AG04450 (cell line): ENCODE results near the gene GRID1. TPM values are rescaled to one million over a fixed set of nuclear protein-coding genes. Genes with fewer than 3 reads are reported as not detected.

Source experiments
- CTCF ChIA-PET: fragments of 300-600, 350-600 bp; formaldehyde crosslinking; extraction: SDS; loops from one replicate; lab custom pipeline; 2022; ENCODE audit warnings: antibody characterized with exemption, inconsistent platforms; lab: Charles Lee
- POLR2A ChIA-PET: fragments of 350-600 bp; formaldehyde crosslinking; extraction: SDS; loops from one replicate; lab custom pipeline; 2021; ENCODE audit warnings: antibody characterized with exemption, inconsistent platforms; lab: Yijun Ruan, JAX
- DNase-seq: peaks from one replicate; pipeline ENCODE4 v3.0.0-alpha.2; 2011; ENCODE audit warnings: low read depth, low spot score
- H3K27ac ChIP-seq: one replicate; pipeline ENCODE4 v1.5.1; 2012; ENCODE audit warnings: low read depth, low read length, control low read depth
- H3K27me3 ChIP-seq: one replicate; pipeline ENCODE4 v1.6.0; 2012; ENCODE audit warnings: low read length; ENCODE audit not compliant: control insufficient read depth, insufficient read depth
- H3K4me3 ChIP-seq: 2 replicates; pipeline ENCODE4 v1.5.1; 2011; ENCODE audit warnings: mild to moderate bottlenecking, low read depth, low read length, control low read depth
- H3K9me3 ChIP-seq: 2 replicates; pipeline ENCODE4 v1.5.1; 2012; ENCODE audit warnings: low read length; ENCODE audit not compliant: control insufficient read depth, insufficient read depth
- polyA plus RNA-seq: library from polyadenylated mRNA; depleted of rRNA; stranded (reverse); fragments of >200 nt; gene quantifications from 2 replicates; pipeline ENCODE4 v1.2.3, GENCODE V29; 2011
- TF ChIP-seq, protein P1 (sequence below): IDR thresholded peaks from 2 replicates; pipeline ENCODE4 v1.5.1; 2011; ENCODE audit warnings: low read depth, low read length, control low read depth, inconsistent platforms

GRID1 gene
- polyA plus RNA-seq, 1 experiment: not detected

DNA sequence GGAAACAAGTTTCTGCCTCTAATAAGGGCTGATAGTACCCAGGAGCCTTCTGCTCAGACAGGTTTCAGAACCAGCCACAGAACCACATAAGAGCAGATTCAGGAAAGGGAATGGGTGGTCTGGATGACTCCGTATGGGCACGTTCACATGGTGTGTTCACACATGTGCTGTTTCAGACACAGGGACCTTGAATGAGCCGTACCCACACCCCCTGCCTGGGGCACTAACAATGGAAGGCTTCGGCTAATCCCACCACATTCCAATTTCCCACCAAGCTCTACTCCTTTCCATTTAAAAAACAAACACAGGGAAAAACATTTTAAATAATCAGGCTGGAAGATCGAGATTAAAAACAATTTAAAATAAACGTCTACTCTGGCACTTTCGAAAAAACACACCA is 217.3 kb downstream of the GRID1 start:
- Histone ChIP-seq H3K9me3 (0 out of 2 replicates have a peak, but pooled peaks cover 4% of the 10 kb centered on the region), H3K27ac (no peak overlapping the region), H3K27me3 (no peaks in the 10 kb centered on the region), H3K4me3 (no peak overlapping the region)
- TF ChIP-seq, protein P1, sequence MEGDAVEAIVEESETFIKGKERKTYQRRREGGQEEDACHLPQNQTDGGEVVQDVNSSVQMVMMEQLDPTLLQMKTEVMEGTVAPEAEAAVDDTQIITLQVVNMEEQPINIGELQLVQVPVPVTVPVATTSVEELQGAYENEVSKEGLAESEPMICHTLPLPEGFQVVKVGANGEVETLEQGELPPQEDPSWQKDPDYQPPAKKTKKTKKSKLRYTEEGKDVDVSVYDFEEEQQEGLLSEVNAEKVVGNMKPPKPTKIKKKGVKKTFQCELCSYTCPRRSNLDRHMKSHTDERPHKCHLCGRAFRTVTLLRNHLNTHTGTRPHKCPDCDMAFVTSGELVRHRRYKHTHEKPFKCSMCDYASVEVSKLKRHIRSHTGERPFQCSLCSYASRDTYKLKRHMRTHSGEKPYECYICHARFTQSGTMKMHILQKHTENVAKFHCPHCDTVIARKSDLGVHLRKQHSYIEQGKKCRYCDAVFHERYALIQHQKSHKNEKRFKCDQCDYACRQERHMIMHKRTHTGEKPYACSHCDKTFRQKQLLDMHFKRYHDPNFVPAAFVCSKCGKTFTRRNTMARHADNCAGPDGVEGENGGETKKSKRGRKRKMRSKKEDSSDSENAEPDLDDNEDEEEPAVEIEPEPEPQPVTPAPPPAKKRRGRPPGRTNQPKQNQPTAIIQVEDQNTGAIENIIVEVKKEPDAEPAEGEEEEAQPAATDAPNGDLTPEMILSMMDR: no peak
- CTCF ChIA-PET: no interaction called here
- no peak for DNase-seq
- POLR2A ChIA-PET: no interaction called here

DNA sequence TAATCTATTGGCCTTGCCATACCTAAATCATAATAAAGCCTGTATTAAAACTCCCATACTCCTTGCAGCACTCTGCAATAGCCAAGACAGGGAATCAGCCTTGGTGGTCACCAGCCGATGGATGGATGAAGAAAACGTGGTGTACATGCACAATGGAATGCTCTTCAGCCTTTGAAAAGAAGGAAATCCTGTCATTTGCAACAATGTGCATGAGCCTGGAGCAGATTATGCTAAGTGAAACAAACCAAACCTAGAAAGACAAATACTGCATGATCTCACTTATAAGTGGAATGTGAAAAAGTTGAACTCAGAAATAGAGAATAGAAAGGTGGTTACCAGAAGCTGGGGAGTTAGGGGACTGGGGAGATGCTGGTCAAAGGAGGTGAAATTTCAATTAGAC is 218.5 kb downstream of the GRID1 start:
- CTCF ChIA-PET: no interaction called here
- POLR2A ChIA-PET: no interaction called here
- DNase-seq: no peak
- Histone ChIP-seq H3K4me3 (no peak overlapping the region), H3K27ac (no peak overlapping the region), H3K27me3 (no peaks in the 10 kb centered on the region), H3K9me3 (peaks cover 4% of the 10 kb centered on the region; the same call in 1 of the 2 replicates)
- TF ChIP-seq, protein P1: no peak

DNA sequence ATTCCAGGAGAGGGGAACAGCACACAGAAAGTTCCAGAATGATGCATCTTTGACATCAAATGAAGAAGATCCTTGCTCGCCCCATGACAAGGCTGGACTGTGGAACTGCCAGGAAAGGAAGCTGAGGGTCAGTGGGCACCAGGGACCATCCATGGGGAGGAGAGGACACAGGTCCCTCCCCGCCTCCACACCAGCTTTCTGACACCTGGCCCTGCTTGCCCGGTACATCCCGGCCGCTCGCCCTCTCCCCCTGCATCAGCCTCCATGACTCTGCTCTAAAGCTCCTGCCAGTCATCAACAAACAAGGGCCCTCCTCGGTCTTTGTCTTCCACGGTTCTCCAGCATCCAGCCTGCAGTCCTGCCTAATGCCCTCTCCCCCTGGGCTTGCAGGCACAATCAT is 222.3 kb downstream of the GRID1 start:
- CTCF ChIA-PET: no interaction called here
- DNase-seq: no peak

DNA sequence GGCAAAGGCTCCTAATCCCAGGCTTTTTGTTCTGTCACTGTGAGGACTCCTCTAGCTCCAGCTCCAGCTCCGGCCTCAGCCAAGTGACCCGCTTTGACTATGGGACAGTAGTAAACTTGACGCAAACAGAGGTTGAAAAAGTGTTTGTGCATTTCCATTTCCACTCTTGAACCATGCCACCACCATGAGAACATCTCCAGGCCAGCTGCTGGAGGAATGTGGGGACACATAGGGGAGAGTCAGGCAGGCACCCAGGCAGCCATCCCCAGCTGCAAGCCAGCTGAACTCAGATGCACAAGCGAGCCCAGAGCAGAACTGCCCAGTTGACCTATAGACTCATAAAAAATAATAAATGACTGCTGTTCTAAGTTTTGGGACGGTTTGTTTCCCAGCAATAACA is 224.7 kb downstream of the GRID1 start:
- POLR2A ChIA-PET: no interaction called here
- CTCF ChIA-PET: no interaction called here

More for the DNA sequence above, 222.3 kb downstream of the GRID1 start:
- no peak overlapping the region for H3K4me3 ChIP-seq
- H3K27ac ChIP-seq: no peak overlapping the region
- POLR2A ChIA-PET: no interaction called here
- H3K9me3 ChIP-seq: peaks cover 5% of the 10 kb centered on the region
- H3K27me3 ChIP-seq: no peaks in the 10 kb centered on the region
- TF ChIP-seq, protein P1: no peak

DNA sequence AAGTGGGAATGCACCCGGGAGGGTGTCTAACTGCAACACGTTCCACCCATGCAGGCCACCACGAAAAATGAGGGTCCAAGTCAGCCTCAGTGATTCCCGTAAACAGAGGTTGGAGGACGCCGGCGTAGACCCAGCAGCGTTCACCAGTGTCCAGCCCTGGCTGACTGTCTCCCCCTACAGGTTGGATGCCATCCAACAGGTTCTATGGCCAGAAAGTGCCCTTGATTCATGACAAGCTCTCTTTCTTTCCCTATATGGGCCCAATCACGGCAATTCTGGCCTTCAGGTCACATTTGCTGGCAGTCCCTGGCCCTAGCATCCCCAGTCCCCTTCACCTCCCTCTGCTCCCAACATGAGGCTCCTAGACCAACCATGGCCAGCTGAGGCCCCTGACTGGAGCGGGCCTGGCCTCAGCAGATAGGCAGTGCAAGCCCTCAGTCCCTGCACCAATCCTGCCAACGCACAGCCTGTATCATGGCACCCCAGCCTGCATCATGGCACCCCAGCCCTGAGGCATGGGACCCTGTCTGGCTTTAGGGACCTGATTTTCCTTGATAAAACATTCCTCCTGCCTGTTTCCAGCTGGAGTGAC is 227.4 kb downstream of the GRID1 start:
- H3K4me3 ChIP-seq: no peak overlapping the region
- H3K9me3 ChIP-seq: peaks cover 8% of the 10 kb centered on the region
- H3K27me3 ChIP-seq: no peaks in the 10 kb centered on the region
- H3K27ac ChIP-seq: no peak overlapping the region
- TF ChIP-seq, protein P1: no peak
- no peak for DNase-seq
- ChIA-PET CTCF (no interaction called here), POLR2A (no interaction called here)

More for the DNA sequence above, 224.7 kb downstream of the GRID1 start:
- TF ChIP-seq, protein P1: no peak
- no peak overlapping the region for H3K4me3 ChIP-seq
- H3K27me3 ChIP-seq: no peaks in the 10 kb centered on the region
- peaks cover 12% of the 10 kb centered on the region for H3K9me3 ChIP-seq
- no peak overlapping the region for H3K27ac ChIP-seq
- no peak for DNase-seq
